LNCaP clone FGC (cell line): ENCODE data around the gene LRRC45.

Experiments
- DNase-seq: peaks from one replicate; pipeline ENCODE4 v3.0.0-alpha.2; 2011; ENCODE audit warnings: low read depth
- H3K4me3 ChIP-seq: 2 replicates; pipeline ENCODE4 v1.5.1; 2011; ENCODE audit warnings: mild to moderate bottlenecking, low read depth, low read length, control low read depth
- TF ChIP-seq, protein P1 (sequence below): IDR thresholded peaks from 2 replicates; pipeline ENCODE4 v1.5.1; 2012; ENCODE audit warnings: mild to moderate bottlenecking; ENCODE audit not compliant: control insufficient read depth, insufficient read depth; ENCODE audit errors: extremely low read depth

LRRC45 gene

DNA sequence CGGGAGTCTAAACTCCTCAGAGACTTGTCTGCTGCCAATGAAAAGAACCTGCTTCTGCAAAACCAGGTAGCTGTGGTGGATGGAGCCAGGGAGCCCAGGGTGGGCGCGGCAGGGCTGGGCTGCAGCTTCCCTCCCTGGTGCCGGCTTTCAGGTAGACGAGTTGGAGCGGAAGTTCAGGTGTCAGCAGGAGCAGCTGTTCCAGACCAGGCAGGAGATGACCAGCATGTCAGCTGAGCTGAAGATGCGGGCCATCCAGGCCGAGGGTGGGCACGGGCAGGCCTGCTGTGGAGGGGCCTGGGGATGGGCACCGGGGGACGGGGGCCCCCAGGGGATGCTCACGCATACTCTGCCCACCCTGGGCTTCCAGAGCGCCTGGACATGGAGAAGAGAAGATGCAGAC lies 5.1 kb downstream of the LRRC45 start:
- TF ChIP-seq, protein P1, sequence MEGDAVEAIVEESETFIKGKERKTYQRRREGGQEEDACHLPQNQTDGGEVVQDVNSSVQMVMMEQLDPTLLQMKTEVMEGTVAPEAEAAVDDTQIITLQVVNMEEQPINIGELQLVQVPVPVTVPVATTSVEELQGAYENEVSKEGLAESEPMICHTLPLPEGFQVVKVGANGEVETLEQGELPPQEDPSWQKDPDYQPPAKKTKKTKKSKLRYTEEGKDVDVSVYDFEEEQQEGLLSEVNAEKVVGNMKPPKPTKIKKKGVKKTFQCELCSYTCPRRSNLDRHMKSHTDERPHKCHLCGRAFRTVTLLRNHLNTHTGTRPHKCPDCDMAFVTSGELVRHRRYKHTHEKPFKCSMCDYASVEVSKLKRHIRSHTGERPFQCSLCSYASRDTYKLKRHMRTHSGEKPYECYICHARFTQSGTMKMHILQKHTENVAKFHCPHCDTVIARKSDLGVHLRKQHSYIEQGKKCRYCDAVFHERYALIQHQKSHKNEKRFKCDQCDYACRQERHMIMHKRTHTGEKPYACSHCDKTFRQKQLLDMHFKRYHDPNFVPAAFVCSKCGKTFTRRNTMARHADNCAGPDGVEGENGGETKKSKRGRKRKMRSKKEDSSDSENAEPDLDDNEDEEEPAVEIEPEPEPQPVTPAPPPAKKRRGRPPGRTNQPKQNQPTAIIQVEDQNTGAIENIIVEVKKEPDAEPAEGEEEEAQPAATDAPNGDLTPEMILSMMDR: no peak
- DNase-seq: no peak
- no peak overlapping the region for H3K4me3 ChIP-seq

DNA sequence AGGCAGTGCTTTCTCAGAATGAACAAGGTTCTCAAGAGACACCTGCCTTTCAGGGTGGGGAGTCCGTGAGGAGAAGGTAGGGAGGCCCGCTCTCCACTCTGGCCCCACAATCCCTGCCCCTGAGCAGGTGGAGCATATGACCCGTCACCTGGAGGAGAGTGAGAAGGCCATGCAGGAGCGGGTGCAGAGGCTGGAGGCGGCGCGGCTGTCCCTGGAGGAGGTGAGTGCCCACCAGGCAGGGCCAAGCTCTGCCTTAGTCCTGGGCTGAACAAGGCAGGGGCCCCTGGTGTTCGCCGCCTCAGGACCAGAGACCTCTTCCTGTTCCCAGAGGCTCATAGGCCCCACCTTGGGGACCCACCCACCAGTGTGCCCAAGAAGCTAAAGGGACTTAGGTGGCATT lies 5.9 kb downstream of the LRRC45 start:
- DNase-seq: no peak
- TF ChIP-seq, protein P1: no peak
- no peak overlapping the region for H3K4me3 ChIP-seq

DNA sequence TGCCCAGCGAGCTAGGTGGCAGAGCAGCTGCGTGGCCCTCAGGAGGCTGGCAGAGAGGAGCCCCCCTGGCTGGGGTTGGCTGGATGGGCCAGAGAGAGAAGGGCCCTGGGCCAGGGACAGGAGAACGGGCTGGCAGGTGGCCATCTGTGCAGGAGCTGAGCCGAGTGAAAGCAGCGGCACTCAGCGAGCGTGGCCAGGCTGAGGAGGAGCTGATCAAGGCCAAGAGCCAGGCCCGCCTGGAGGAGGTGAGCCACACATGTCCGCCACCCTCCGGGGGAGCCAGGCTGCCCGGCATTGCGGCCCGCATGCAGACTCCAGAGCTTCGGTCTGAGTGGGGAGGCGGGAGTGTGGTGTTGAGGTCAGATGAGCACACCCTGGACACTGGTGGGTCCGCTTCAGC lies 6.3 kb downstream of the LRRC45 start:
- no peak for DNase-seq
- no peak overlapping the region for H3K4me3 ChIP-seq
- TF ChIP-seq, protein P1: no peak

DNA sequence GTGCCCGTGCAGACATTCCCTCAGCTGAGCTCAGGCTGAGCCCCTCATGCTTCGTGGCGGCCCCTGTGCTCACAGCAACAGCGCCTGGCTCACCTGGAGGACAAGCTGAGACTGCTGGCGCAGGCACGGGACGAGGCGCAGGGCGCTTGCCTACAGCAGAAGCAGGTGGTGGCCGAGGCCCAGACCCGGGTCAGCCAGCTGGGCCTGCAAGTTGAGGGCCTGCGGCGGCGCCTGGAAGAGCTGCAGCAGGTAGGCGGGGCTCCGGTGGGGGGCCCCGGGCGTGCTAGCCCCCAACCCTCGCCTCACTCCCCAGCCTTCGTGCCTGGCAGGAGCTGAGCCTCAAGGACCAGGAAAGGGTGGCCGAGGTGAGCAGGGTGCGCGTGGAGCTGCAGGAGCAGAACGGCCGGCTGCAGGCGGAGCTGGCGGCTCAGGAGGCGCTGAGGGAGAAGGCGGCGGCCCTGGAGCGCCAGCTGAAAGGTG lies 6.9 kb downstream of the LRRC45 start:
- no peak for DNase-seq
- no peak overlapping the region for H3K4me3 ChIP-seq

DNA sequence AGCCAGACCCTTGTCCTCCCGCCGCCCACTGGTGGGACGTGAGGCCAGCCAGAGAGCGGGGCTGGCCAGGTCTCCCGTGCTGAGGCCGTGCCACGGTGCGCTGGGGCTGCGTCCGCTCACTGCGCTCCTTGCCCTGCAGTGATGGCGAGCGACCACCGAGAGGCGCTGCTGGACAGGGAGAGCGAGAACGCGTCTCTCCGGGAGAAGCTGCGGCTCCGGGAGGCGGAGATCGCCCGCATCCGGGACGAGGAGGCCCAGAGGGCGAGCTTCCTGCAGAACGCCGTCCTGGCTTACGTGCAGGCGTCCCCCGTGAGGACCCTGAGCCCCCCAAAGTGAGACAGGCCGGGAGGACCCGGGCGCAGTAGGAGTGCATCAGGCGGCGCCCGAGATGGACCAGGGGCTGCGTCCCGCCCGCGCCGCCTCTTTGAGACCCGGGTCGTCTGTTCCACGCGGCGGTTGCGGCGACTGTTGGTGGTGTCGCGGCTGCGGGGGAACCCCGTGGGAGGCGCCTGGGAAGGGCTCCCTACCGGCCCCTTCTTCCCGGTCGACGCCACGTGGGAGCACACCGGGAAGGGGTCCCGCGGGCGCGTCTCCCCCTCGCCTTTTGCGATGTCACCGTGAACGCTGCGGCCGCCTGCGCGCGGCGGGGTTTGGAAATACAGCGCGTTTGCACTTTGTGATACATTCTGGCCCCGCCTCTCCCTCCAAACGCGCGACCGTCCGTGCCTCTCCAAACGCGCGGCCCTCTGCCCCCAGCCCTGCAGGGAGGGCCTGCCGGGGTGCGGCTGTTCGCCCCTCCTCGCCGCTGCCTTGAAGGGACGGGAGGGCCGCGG lies 7.6 kb downstream of the LRRC45 start:
- peak; percentile 51 for DNase-seq
- TF ChIP-seq, protein P1: peak; percentile 99
- H3K4me3 ChIP-seq: peak overlapping the region; percentile 57

More for the DNA sequence above, 6.9 kb downstream of the LRRC45 start:
- TF ChIP-seq, protein P1: no peak

DNA sequence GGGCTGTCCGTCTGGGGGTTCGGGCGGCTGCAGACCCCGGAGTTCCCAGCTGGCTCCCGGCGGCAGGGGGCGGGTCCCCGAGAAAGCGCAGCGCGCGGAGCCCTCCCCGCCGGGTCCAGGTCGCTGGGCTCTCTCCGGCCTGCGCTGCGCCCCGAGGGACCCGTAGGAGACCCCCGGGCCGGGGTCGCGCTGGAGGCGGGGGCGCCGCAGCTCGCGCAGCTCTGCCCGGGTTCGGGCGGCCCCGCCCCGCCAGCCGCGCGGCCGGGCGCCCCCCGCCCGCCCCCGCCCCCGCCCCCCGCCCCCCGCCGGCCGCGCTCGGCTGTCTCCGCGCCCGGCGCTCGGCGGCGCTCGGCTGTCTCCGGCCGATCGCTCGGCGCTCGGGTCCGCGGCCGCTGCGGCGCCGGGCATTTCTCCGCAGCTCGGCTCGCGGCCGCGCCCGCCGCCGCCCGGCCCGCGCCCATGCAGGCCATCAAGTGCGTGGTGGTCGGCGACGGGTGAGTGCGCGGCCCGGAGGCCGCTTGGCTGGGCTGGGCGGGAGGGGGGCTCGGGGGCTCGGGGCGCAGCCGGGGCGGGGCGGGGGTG lies 8.3 kb downstream of the LRRC45 start, which contains the start of gene RAC3:
RAC3 (plus strand) TSS at position 376 of the 582 bp plus-strand sequence; CDS start at position 460, 84 bp downstream.
- H3K4me3 ChIP-seq: peak within 1 kb of the TSS; percentile 78
- TF ChIP-seq, protein P1: no peak
- no peak for DNase-seq
